ENCODE results near the gene IRF1.

IRF1 gene

GRCh38 chr5:132500931-132501628 lies 10.5 kb upstream of the IRF1 start:
- no peak for DNase-seq (ENCODE audit: low read depth)

GRCh38 chr5:132500244-132500930 lies 9.8 kb upstream of the IRF1 start:
- no peak for DNase-seq (ENCODE audit: low read depth)

GRCh38 chr5:132499440-132500243 lies 9.1 kb upstream of the IRF1 start:
- DNase-seq (ENCODE audit: low read depth) = no peak

GRCh38 chr5:132498686-132499271 lies 8.2 kb upstream of the IRF1 start:
- no peak for DNase-seq (ENCODE audit: low read depth)

GRCh38 chr5:132498152-132498551 lies 7.6 kb upstream of the IRF1 start:
- no peak for DNase-seq (ENCODE audit: low read depth)

- no peak for DNase-seq (ENCODE audit: low read depth)
Observed at GRCh38 chr5:132497488-132497997, 7.0 kb upstream of the IRF1 start.

- DNase-seq (ENCODE audit: low read depth) = no peak
Observed at GRCh38 chr5:132496631-132497487, 6.3 kb upstream of the IRF1 start.

GRCh38 chr5:132496191-132496630 lies 5.6 kb upstream of the IRF1 start:
- no peak for DNase-seq (ENCODE audit: low read depth)

GRCh38 chr5:132495667-132496190 lies 5.2 kb upstream of the IRF1 start:
- no peak for DNase-seq (ENCODE audit: low read depth)

- DNase-seq (ENCODE audit: low read depth) = no peak
Observed at GRCh38 chr5:132493821-132494220, 3.2 kb upstream of the IRF1 start.

GRCh38 chr5:132493241-132493640 lies 2.7 kb upstream of the IRF1 start:
- no peak for DNase-seq (ENCODE audit: low read depth)

GRCh38 chr5:132492386-132493125 lies 2.0 kb upstream of the IRF1 start:
- DNase-seq (ENCODE audit: low read depth) = no peak

- no peak for DNase-seq (ENCODE audit: low read depth)
Observed at GRCh38 chr5:132491368-132492364, 1.1 kb upstream of the IRF1 start.

- DNase-seq (ENCODE audit: low read depth) = no peak
Observed at GRCh38 chr5:132489871-132490483, 596 bp downstream of the IRF1 start.

- DNase-seq (ENCODE audit: low read depth) = no peak
Observed at GRCh38 chr5:132489051-132489770, 1.4 kb downstream of the IRF1 start.

GRCh38 chr5:132488590-132488989 lies 2.0 kb downstream of the IRF1 start:
- DNase-seq (ENCODE audit: low read depth) = no peak

- DNase-seq (ENCODE audit: low read depth) = no peak
Observed at GRCh38 chr5:132487841-132488555, 2.6 kb downstream of the IRF1 start.
